IPS-NIHi7 (cell line): ENCODE measurements around the gene RSPH1.

Source experiments
- DNase-seq: peaks from one replicate; pipeline ENCODE4 v3.0.0; 2012; ENCODE audit warnings: mixed read lengths; ENCODE audit errors: extremely low spot score

RSPH1 gene

DNA sequence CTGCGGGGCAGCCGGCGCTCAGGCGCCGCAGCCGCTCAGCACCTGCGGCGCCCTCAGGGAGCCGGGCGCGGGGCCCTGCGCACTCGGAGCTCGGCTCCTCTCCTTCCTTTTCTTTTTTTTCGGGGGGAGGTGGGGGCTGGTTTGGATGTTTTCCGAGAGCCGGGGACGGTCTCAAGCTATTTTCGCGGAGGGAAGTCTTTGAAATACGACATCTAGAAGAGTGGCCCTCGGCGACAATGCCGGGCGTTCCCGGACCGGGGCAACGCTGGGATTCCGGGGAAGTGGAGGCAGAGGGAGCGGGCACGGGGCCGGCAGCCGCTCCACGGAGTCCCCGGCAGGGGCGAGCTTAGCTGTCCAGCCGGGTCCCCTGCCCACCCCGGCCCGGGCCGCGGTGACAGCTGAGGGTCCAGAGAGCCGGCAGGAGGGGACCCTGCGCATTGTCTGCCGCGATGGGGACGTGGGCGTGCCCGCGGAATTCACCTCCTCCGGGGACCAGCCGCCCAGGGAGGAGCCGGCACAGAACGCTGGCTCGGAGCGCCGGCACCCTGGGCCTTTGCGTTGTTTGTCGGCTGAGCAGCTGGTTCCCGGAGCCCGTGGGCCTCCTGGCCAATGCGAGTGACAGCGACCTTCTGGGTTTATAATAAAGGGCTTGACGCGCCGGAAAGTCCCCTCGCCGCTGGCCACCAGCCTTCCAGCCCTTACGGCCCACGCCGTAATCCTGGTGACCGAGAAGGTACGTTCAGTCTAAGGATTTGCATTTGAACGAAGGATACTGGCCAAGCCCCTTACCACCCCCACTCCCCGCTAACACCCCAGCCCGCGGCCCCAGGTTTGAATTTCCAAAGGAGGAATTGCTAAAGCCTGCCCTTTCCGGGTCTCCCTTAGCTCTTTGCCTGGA lies 18.2 kb upstream of the RSPH1 start:
- peak; percentile 67 for DNase-seq

DNA sequence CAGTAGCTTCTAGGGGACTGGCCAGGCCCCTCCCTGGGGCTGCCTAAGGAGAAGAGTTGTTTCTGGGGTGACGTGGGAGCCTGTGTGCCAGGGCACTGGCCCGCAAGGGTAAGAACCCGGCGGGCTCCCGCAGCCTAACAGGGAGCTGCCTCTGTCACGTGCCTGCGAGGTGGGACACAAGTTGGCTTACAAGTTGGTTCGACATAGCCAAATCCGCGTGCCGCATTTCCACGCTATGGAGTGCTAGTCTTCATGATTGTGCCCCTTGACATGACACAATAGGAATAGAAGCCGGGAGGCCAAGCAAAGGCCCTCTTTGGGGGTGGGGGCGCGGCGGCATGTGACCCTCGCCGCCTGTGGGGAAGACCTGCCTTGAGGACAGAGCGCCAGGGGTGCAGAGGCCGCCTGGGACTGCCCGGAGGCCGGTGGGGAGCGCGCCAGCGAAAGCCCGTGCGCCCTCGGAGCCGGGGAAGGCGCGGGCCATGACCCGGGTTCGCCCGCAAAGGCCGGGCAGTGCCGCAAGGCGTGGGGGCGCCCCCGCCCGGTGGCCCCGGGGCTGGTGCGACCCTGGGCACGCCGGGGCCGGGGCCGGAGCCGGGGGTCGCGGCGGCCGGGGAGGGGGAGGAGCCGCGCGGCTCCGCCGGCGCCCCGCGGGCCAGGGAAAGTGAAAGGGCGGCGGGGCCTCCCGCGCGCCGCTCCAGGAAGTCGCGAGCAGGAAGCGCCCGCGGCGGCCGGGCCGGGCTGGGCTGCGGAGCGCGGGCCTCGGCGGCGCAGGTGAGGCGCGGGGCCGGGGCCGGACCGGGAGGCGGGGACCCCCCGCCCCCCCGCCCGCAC lies 17.3 kb upstream of the RSPH1 start, which contains the start of gene SLC37A1:
SLC37A1 (plus strand) TSS at position 702 of the 834 bp plus-strand sequence. CDS start 4,603 bp downstream, outside the sequence.
- peak; percentile 58 for DNase-seq

DNA sequence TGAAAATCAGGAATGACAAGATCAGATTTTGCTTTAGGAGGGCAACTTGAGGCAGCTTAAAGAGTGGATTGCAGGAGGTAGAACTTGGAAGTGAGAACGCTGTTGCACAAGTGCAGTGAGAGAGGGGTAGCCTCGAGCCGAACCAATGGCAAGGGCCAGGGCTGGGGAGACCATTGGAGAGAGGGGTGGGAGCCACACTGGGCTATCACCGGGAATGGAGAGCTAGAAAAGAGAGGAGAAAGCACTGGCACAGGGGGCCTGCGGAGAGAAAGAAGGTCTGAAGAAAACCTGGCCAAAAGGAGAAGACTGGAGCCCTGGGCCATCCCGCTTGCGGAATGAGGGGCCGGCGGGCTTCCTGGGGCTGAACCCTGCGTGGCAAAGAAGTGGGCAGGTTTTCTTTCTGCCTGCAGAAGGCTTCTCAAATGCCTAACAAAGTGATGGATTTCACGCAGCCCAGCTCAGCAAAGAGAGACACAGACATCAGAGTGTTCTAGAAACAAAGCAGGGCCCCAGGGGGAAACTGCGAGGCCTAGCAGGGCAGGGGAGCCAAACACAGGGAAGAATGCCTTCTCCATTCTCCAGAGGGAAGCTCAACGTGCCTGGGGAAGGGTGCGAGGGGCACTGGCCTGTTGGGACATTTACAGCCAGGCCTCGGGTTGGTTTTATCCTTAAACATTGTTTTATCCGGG lies 16.5 kb upstream of the RSPH1 start:
- DNase-seq = no peak

DNA sequence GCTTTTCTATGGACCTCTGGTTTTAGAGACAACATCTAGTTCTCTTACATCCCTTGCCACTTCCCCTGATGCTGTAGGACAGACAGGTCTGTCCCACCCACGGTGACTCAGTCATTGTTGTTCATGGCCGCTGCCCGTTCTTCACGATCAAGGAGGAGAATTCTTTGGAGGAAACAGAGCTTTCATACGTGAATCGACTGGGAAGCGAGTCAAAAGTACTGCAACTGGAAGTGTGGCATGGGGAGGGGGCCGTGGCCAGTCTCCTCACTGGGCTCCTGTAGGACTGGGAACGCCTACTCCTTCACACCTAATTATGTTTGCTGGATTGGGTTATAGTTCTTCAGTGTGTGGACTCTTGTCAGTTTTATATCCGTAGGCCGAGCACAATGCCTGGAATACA lies 13.2 kb upstream of the RSPH1 start:
- no peak for DNase-seq

DNA sequence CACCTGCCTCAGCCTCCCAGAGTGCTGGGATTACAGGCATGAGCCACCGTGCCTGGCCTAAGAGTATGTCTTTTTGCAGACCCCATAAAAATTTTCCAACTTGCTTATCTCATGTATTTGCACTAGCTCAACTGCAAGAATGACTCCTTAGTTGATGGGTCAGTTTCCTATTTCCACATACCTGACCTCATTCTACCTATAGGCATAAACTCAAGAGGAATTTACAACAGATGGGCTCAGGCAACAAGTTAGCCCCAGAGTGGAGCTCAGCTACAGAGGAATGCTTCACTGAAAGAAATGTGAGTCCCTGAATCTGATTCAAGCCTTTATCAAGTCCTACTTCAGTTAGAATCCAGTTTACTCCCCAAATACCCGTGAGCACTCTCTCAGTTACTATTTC lies 12.3 kb upstream of the RSPH1 start:
- DNase-seq = no peak

DNA sequence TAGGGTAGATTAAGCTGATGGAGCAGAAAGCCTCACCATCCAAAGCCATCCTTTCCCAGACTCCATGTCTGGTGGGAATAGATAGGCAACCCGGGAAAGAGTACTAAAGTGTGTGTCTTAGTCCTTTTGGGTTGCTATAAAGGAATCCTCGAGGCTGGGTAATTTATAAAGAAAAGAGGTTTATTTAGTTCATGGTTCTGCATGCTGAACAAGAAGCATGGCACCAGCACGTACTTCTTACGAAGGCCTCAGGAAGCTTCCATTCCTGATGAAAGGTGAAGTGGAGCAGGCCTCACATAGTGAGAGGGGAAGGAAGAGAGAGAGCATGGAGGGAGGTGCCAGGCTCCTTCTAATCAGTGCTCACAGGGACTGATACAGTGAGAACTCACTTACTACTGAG lies 11.4 kb upstream of the RSPH1 start:
- DNase-seq = no peak

GRCh38 chr21:42505090-42505726 lies 9.2 kb upstream of the RSPH1 start:
- no peak for DNase-seq

DNA sequence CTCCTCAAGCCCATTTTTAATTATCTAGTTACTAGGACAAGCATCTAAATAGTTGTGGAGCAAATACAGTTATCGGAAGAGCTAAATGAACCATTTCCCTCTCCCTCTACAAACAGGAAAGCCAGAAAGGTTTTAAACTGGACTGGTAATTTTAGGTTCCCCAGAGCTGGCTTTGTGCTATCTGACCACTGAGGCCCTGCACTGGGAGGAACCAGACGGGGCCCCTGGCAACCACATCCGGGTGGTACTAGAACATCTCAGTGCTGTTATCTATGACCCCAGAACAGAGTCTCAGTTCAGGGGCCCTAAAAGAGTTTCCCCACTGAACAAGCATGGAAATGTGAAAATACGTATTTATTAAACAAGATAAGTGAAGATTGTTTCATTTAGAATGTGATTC lies 7.7 kb upstream of the RSPH1 start:
- DNase-seq = no peak

- DNase-seq = no peak
Measured at GRCh38 chr21:42500736-42501135, 4.7 kb upstream of the RSPH1 start.

DNA sequence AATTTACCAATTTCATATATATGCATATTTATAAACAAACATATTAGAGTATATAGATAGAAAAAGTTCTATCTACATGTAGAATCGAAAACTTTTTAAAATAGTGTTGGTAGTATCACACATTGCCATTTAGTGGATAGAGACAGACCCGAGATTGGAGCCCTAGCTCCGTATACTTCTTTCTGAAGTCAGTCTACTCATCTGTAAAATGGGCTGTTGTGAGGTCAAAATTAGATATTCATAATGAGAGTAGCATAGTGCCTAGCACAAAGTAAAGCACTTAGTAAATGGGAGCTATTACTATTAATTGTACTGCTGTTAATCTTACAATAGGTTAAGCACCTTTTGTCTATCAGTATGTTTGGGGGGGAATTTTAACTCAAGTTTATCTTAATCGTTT lies 4.2 kb upstream of the RSPH1 start:
- DNase-seq = no peak

DNA sequence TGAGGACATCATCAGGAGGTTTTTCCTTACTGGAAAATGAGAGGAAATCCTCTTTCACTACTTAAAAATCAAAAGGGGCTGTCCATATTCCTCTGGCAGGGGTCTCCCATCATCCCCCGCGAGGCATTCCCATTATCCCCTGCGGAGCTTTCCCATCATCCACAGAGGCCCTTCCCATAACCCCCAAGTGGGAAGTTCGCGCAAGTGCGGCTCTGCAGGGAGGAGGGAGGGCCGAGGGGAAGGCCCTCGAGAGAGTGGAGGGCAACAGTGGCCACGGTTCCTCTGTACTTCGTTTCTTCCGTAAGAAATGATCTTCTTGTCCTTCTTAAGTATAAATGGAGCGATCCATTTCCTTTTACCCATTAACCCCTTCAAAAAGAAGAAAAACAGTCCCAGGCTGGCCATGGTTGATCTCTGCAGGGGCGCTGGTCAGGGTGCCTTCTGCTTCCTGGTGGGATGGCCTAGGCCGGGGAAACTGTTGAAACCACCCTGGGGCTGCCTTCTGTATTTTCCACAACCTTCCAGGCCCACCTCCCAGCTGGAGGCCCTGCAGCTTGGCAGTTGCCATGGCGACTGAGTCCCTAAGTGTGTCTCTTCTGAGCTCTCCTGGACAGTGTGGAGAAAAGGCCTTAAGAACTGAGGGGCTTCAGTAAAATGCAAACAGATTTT lies 3.6 kb upstream of the RSPH1 start:
- DNase-seq = no peak

DNA sequence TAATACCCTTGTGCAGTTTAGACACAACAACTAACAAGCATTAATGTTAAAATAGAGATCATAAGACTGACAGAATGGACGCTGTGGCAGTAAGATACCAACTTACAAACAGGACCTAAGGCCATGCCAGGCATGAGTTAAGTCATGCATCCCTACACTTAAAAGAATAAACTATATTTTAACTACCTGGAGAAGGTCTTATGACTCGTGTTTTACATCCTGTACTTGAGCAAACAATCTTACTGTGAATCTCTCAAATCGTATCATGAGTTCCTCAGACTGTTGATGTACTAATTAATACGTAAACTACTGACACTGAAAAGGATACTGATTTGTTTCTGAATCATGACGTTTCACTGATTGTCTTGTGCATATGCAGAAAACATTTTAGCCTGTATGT lies 2.0 kb upstream of the RSPH1 start:
- no peak for DNase-seq

GRCh38 chr21:42496839-42497202 lies 797 bp upstream of the RSPH1 start:
- DNase-seq = no peak

DNA sequence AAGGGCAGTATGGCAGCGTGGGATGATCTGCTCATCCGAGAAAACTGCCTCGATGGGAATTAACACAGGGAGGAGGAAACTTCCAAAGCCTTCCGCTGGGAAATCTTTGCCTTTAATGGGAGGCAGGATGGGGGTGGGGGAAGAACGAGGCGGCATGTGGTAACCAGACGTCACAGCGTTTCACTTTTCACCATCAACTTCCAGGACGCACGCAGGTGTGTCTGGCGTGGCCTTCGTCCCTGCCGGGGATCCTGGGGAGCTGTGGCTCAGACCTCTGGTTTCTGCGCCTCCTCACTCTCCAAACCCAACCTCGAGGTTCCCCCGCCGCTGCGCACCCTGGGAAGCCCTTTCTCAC lies 282 bp downstream of the RSPH1 start:
- no peak for DNase-seq

- no peak for DNase-seq
Measured at GRCh38 chr21:42495027-42495426, 997 bp downstream of the RSPH1 start.

- no peak for DNase-seq
Measured at GRCh38 chr21:42493109-42494060, 2.6 kb downstream of the RSPH1 start.

- no peak for DNase-seq
Measured at GRCh38 chr21:42492201-42492600, 3.8 kb downstream of the RSPH1 start.

- no peak for DNase-seq
Measured at GRCh38 chr21:42491328-42491727, 4.7 kb downstream of the RSPH1 start.

DNA sequence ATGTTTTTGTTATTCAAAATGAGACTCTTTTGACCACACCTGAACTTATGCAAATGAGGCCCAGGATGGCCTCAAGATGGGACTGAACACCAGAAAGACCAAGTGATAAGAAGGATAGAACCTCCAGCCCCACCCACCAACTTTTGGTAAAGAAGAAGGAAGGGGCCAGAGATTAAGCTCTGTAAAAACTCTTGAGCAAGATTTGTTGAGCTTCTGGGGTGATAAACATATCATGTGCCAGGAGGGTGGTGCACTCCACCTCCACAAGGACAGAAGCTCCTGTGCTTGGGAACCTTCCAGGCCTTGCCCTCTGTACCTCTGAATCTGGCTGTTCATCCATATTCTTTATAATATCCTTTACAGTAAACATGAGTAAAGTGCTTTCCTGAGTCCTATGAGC lies 5.3 kb downstream of the RSPH1 start:
- no peak for DNase-seq

GRCh38 chr21:42489991-42490390 lies 6.0 kb downstream of the RSPH1 start:
- no peak for DNase-seq
